Neural cell (in vitro differentiated cells): Measurements from ENCODE around the gene ANTXR1. TPM values are rescaled to one million over a fixed set of nuclear protein-coding genes. Genes with fewer than 3 reads are reported as not detected.

Source experiments
- H2AFZ ChIP-seq: fragments of 200-600, 300-800 bp; sonication (generic), shearing (Covaris generic); 2 replicates; pipeline ENCODE4 v1.6.0; 2014; ENCODE audit warnings: low read depth, mild to moderate bottlenecking, antibody characterized with exemption, low read length, moderate library complexity
- H3F3A ChIP-seq: fragments of 200-600 bp; shearing (Covaris generic); 2 replicates; pipeline ENCODE4 v1.6.1; 2016; ENCODE audit warnings: mild to moderate bottlenecking, moderate library complexity, mixed read lengths, antibody characterized with exemption, low read length; ENCODE audit not compliant: insufficient read depth, poor library complexity, severe bottlenecking
- H3K27ac ChIP-seq: fragments of 200-600, 300-800 bp; sonication (generic), shearing (Covaris generic); 2 replicates; pipeline ENCODE4 v1.5.1; 2014; ENCODE audit warnings: mild to moderate bottlenecking, low read length, moderate library complexity
- H3K27me3 ChIP-seq: fragments of 300-800, 200-600 bp; sonication (generic), shearing (Covaris generic); 2 replicates; pipeline ENCODE4 v1.6.0; 2014; ENCODE audit warnings: mild to moderate bottlenecking, low read depth, low read length, moderate library complexity; ENCODE audit not compliant: insufficient read depth
- H3K36me3 ChIP-seq: fragments of 300-800, 200-600 bp; sonication (generic), shearing (Covaris generic); 2 replicates; pipeline ENCODE4 v1.5.1; 2014; ENCODE audit warnings: mild to moderate bottlenecking, antibody characterized with exemption, low read length, moderate library complexity; ENCODE audit not compliant: insufficient read depth
- H3K4me2 ChIP-seq: fragments of 300-800, 200-600 bp; sonication (generic), shearing (Covaris generic); 2 replicates; pipeline ENCODE4 v1.6.0; 2014; ENCODE audit warnings: mild to moderate bottlenecking, low read length
- H3K4me3 ChIP-seq: fragments of 300-800, 200-600 bp; sonication (generic), shearing (Covaris generic); 2 replicates; pipeline ENCODE4 v1.5.1; 2014; ENCODE audit warnings: mild to moderate bottlenecking, low read length, moderate library complexity
- H3K79me2 ChIP-seq: fragments of 200-600 bp; shearing (Covaris generic); replicated peaks from 2 replicates; pipeline ENCODE4 v1.6.0; 2014; ENCODE audit warnings: mild to moderate bottlenecking, low read length, moderate library complexity; ENCODE audit not compliant: insufficient read depth
- H3K9ac ChIP-seq: fragments of 300-800, 200-600 bp; sonication (generic), shearing (Covaris generic); 2 replicates; pipeline ENCODE4 v1.6.1; 2016; ENCODE audit warnings: mild to moderate bottlenecking, low read length, mixed read lengths
- H3K9me2 ChIP-seq: fragments of 200-600 bp; shearing (Covaris generic); 2 replicates; pipeline ENCODE4 v1.6.1; 2016; ENCODE audit warnings: mild to moderate bottlenecking, low read length, mixed read lengths; ENCODE audit not compliant: insufficient read depth
- H3K9me3 ChIP-seq: fragments of 200-600, 300-800 bp; sonication (generic), shearing (Covaris generic); 2 replicates; pipeline ENCODE4 v1.6.1; 2016; ENCODE audit warnings: mild to moderate bottlenecking, mixed run types, low read length, moderate library complexity, mixed read lengths
- H4K20me1 ChIP-seq: fragments of 200-600 bp; shearing (Covaris generic); 2 replicates; pipeline ENCODE4 v1.6.1; 2016; ENCODE audit warnings: mild to moderate bottlenecking, mixed run types; ENCODE audit not compliant: insufficient read depth
- EP300 ChIP-seq: fragments of 450-650 bp; conservative IDR thresholded peaks from 2 replicates; pipeline ENCODE4 v1.6.1; 2014; ENCODE audit warnings: antibody characterized with exemption, mild to moderate bottlenecking, moderate library complexity; ENCODE audit not compliant: poor library complexity, severe bottlenecking
- EZH2 ChIP-seq: fragments of 200-600, 300-800 bp; shearing (Covaris generic), sonication (generic); IDR thresholded peaks from 2 replicates; pipeline ENCODE4 v1.6.1; 2014; ENCODE audit warnings: antibody characterized with exemption, low read length, borderline replicate concordance, mild to moderate bottlenecking; ENCODE audit not compliant: insufficient read depth, poor library complexity, severe bottlenecking
- MXI1 ChIP-seq: fragments of 450-650 bp; conservative IDR thresholded peaks from 2 replicates; pipeline ENCODE4 v1.6.1; 2014; ENCODE audit warnings: antibody characterized with exemption, mild to moderate bottlenecking; ENCODE audit not compliant: poor library complexity, severe bottlenecking
- POLR2AphosphoS5 ChIP-seq: IDR thresholded peaks from 2 replicates; pipeline ENCODE4 v1.6.1; 2012
- RAD21 ChIP-seq: fragments of 450-650 bp; conservative IDR thresholded peaks from 2 replicates; pipeline ENCODE4 v1.6.1; 2014; ENCODE audit warnings: antibody characterized with exemption, mild to moderate bottlenecking, moderate library complexity
- SMC3 ChIP-seq: fragments of 450-650 bp; conservative IDR thresholded peaks from 2 replicates; pipeline ENCODE4 v1.6.1; 2014; ENCODE audit warnings: antibody characterized with exemption, mild to moderate bottlenecking, moderate library complexity; ENCODE audit not compliant: poor library complexity
- TAF1 ChIP-seq: IDR thresholded peaks from 2 replicates; pipeline ENCODE4 v1.6.1; 2012; ENCODE audit warnings: low read depth
- polyA plus RNA-seq: library from polyadenylated mRNA; depleted of rRNA; stranded (reverse); fragments of >200 nt; gene quantifications from 2 replicates; pipeline ENCODE4 v1.2.3, GENCODE V29; 2014
- TF ChIP-seq, protein P1 (sequence below): fragments of 450-650 bp; IDR thresholded peaks from 2 replicates; pipeline ENCODE4 v1.5.1; 2014; ENCODE audit warnings: antibody characterized with exemption, mild to moderate bottlenecking, moderate library complexity; ENCODE audit not compliant: poor library complexity, severe bottlenecking
- TF ChIP-seq, protein P2 (sequence below): IDR thresholded peaks from 2 replicates; pipeline ENCODE4 v1.6.1; 2012; ENCODE audit warnings: borderline replicate concordance

The ANTXR1 gene
- polyA plus RNA-seq, 1 donor from 2014 or later: 4.9 TPM

DNA sequence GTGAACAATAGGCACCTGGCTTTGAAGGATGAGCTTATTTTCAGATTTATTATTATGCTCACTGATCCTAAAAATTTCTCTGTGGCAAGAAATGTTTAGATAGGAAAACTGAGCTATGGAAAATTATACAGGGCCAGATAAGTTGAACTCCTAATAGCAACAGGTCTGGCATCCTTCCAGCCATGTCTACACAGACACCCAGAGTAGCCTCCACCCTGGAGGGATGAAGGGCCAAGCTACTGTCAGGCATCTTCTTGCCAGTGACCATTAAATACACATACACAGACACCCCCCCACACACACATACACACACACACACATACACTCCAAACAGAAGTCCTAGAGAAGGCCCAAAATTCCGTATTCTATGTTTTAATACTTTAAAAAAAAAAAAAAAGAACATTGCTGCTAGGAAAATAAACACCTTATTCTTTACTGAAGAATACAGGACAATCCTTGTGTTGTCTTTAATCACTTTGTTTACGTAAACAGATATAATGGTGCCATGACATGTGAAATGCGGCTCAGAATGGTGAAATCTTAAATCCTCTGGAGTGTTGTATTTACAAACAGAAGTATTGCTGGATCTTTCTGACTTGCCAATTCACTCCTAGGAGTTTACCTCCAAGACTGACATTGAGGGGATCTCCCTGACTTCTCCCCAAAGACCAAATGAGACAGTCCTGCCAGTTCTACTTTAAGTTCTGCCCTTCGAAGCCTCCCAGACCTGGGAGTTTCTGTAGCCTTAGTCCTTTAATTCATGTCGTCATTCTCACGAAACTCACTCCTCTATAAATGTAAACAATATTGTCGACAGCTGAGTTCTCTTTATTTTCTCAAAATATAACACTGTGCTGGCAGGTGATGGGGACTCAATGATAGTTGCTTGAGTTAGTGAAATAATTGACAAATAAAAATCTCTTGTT, 163.1 kb downstream of the ANTXR1 start:
- Histone ChIP-seq H2AFZ (no peak overlapping the region), H3K79me2 (no peaks in the 10 kb centered on the region), H3K4me2 (no peak overlapping the region), H3F3A (no peaks in the 10 kb centered on the region), H3K27me3 (no peaks in the 10 kb centered on the region), H3K9me2 (no peaks in the 10 kb centered on the region), H4K20me1 (no peaks in the 10 kb centered on the region), H3K9ac (no peak overlapping the region), H3K9me3 (no peaks in the 10 kb centered on the region), H3K27ac (no peak overlapping the region), H3K4me3 (no peak overlapping the region), H3K36me3 (no peaks in the 10 kb centered on the region)
- TF ChIP-seq RAD21 (no peak), SMC3 (no peak), MXI1 (no peak), TAF1 (no peak), EZH2 (no peak), POLR2AphosphoS5 (no peak), EP300 (no peak)
- TF ChIP-seq, protein P1, sequence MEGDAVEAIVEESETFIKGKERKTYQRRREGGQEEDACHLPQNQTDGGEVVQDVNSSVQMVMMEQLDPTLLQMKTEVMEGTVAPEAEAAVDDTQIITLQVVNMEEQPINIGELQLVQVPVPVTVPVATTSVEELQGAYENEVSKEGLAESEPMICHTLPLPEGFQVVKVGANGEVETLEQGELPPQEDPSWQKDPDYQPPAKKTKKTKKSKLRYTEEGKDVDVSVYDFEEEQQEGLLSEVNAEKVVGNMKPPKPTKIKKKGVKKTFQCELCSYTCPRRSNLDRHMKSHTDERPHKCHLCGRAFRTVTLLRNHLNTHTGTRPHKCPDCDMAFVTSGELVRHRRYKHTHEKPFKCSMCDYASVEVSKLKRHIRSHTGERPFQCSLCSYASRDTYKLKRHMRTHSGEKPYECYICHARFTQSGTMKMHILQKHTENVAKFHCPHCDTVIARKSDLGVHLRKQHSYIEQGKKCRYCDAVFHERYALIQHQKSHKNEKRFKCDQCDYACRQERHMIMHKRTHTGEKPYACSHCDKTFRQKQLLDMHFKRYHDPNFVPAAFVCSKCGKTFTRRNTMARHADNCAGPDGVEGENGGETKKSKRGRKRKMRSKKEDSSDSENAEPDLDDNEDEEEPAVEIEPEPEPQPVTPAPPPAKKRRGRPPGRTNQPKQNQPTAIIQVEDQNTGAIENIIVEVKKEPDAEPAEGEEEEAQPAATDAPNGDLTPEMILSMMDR: no peak
- TF ChIP-seq, protein P2, sequence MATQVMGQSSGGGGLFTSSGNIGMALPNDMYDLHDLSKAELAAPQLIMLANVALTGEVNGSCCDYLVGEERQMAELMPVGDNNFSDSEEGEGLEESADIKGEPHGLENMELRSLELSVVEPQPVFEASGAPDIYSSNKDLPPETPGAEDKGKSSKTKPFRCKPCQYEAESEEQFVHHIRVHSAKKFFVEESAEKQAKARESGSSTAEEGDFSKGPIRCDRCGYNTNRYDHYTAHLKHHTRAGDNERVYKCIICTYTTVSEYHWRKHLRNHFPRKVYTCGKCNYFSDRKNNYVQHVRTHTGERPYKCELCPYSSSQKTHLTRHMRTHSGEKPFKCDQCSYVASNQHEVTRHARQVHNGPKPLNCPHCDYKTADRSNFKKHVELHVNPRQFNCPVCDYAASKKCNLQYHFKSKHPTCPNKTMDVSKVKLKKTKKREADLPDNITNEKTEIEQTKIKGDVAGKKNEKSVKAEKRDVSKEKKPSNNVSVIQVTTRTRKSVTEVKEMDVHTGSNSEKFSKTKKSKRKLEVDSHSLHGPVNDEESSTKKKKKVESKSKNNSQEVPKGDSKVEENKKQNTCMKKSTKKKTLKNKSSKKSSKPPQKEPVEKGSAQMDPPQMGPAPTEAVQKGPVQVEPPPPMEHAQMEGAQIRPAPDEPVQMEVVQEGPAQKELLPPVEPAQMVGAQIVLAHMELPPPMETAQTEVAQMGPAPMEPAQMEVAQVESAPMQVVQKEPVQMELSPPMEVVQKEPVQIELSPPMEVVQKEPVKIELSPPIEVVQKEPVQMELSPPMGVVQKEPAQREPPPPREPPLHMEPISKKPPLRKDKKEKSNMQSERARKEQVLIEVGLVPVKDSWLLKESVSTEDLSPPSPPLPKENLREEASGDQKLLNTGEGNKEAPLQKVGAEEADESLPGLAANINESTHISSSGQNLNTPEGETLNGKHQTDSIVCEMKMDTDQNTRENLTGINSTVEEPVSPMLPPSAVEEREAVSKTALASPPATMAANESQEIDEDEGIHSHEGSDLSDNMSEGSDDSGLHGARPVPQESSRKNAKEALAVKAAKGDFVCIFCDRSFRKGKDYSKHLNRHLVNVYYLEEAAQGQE: no peak

DNA sequence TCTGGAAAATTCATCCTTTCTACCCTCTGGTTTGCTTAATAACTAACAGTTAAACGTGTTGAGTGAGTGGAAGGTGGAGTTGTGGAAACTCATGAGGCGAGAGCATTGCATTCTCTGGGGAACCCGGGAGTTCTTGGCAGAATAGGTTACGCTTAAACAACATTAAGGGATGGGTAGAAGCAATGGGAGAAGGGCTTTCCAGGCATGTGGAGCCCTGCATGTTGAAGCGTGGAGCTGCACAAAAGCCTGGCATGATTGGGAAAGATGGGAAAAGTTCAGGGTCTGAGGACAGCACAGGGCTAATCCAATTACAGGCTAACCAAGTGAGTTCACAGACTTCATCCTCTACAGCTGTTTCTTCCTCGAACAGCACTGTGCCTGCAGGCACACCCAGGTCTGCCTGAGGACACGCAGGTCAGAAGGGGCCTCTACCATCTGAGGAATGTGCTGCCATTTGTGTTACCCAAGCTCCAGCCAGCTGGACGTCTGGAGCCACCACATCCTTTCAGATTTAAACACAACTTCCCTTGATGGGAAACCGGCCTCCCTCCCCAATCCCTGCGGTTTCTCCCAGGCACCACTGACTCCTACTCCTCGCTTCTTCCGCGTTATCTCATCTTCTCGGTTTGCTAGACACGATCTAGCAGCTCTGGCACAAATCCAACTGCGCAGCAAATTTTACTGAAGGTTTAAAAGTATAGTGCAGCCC, 164.2 kb downstream of the ANTXR1 start:
- Histone ChIP-seq H3K9me2 (no peaks in the 10 kb centered on the region), H3K9ac (no peak overlapping the region), H3F3A (no peaks in the 10 kb centered on the region), H3K27ac (no peak overlapping the region), H3K4me3 (no peak overlapping the region), H4K20me1 (no peaks in the 10 kb centered on the region), H2AFZ (no peak overlapping the region), H3K9me3 (no peaks in the 10 kb centered on the region), H3K27me3 (no peaks in the 10 kb centered on the region), H3K36me3 (no peaks in the 10 kb centered on the region), H3K79me2 (no peaks in the 10 kb centered on the region), H3K4me2 (no peak overlapping the region)
- TF ChIP-seq MXI1 (no peak), TAF1 (no peak), SMC3 (no peak), RAD21 (no peak), POLR2AphosphoS5 (no peak), EP300 (no peak), EZH2 (no peak)
- TF ChIP-seq, protein P1: no peak
- TF ChIP-seq, protein P2: no peak
